ENCODE measurements around the gene NEXN.
A peak's percentile ranks its signal among the peaks of the same experiment; 100 is the strongest.
"Not testable (repeated sequence)": the region's sequence is repeated elsewhere in the genome, so short reads cannot be mapped to it uniquely, and the experiment has no call there.

Gene NEXN

GRCh38 chr1:77910116-77910515, 21.7 kb downstream of the NEXN start:
- Histone ChIP-seq H3K23ac (ENCODE audit: low read length) (no peak overlapping the region), H4K12ac (ENCODE audit: low read depth, low read length) (no peak overlapping the region), H2BK120ac (ENCODE audit: insufficient read depth, low read length, poor library complexity) (no peak overlapping the region), H3K9me3 (ENCODE audit: insufficient read depth, low read depth, low read length) (no peaks in the 10 kb centered on the region), H3K79me1 (ENCODE audit: low read length) (no peaks in the 10 kb centered on the region), H3K4me3 (ENCODE audit: low read depth, low read length) (no peak overlapping the region), H3K4me1 (ENCODE audit: control insufficient read depth in 1 of 2, insufficient read depth in 2 of 2, low read length in 2 of 2) (no peaks in the 10 kb centered on the region), H3K4ac (ENCODE audit: low read depth, low read length) (no peak overlapping the region), H4K8ac (ENCODE audit: low read depth, low read length) (no peak overlapping the region), H3K4me2 (ENCODE audit: low read length) (no peak overlapping the region), H2AFZ (ENCODE audit: insufficient read depth, low read length, poor library complexity) (no peak overlapping the region), H3K36me3 (ENCODE audit: control insufficient read depth in 1 of 2, insufficient read depth in 2 of 2, low read length in 2 of 2) (no peaks in the 10 kb centered on the region), H4K91ac (ENCODE audit: low read depth, low read length) (no peak overlapping the region), H2BK5ac (ENCODE audit: low read depth, low read length, poor library complexity) (no peak overlapping the region), H2AK5ac (ENCODE audit: low read length) (no peak overlapping the region), H3K79me2 (ENCODE audit: control insufficient read depth, insufficient read depth, low read length, poor library complexity) (no peaks in the 10 kb centered on the region), H3K9ac (ENCODE audit: low read length) (no peak overlapping the region), H3K27me3 (ENCODE audit: insufficient read depth, low read length) (no peaks in the 10 kb centered on the region), H3K18ac (ENCODE audit: low read length) (no peak overlapping the region), H2BK12ac (ENCODE audit: low read length) (no peak overlapping the region), H3K27ac (ENCODE audit: low read depth, low read length) (no peak overlapping the region), H3K14ac (ENCODE audit: low read length) (no peak overlapping the region)
- DNase-seq, result peak in 1 of 2 donors; percentile 50
- WGBS (ENCODE audit: extremely low coverage, insufficient coverage, insufficient read length), result no CpG with 5 or more reads among the region's 4 CpGs

DNA sequence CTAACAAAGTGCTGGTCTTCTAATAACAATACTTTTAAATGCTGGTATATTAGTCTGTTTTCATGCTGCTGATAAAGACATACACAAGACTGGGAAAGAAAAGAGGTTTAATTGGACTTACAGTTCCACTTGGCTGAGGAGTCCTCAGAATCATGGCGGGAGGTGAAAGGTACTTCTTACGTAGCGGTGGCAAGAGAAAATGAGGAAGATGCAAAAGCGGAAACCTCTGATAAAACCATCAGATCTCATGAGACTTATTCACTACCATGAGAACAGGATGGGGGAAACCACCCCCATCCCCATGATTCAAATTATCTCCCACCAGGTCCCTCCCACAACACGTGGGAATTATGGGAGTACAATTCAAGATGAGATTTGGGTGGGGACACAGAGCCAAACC, 30.5 kb downstream of the NEXN start:
- H2BK12ac ChIP-seq (ENCODE audit: low read length); H3K14ac ChIP-seq (ENCODE audit: low read length); H4K91ac ChIP-seq (ENCODE audit: low read depth, low read length); H3K36me3 ChIP-seq (ENCODE audit: control insufficient read depth in 1 of 2, insufficient read depth in 2 of 2, low read length in 2 of 2); H3K4me2 ChIP-seq (ENCODE audit: low read length); H3K18ac ChIP-seq (ENCODE audit: low read length); H2AFZ ChIP-seq (ENCODE audit: insufficient read depth, low read length, poor library complexity); H2BK120ac ChIP-seq (ENCODE audit: insufficient read depth, low read length, poor library complexity); H3K4me3 ChIP-seq (ENCODE audit: low read depth, low read length); H3K27ac ChIP-seq (ENCODE audit: low read depth, low read length); H4K8ac ChIP-seq (ENCODE audit: low read depth, low read length); H3K79me1 ChIP-seq (ENCODE audit: low read length); H3K79me2 ChIP-seq (ENCODE audit: control insufficient read depth, insufficient read depth, low read length, poor library complexity); H2AK5ac ChIP-seq (ENCODE audit: low read length); H3K27me3 ChIP-seq (ENCODE audit: insufficient read depth, low read length); H3K23ac ChIP-seq (ENCODE audit: low read length); H3K9me3 ChIP-seq (ENCODE audit: insufficient read depth, low read depth, low read length); H4K12ac ChIP-seq (ENCODE audit: low read depth, low read length); H3K4me1 ChIP-seq (ENCODE audit: control insufficient read depth in 1 of 2, insufficient read depth in 2 of 2, low read length in 2 of 2); DNase-seq; H2BK5ac ChIP-seq (ENCODE audit: low read depth, low read length, poor library complexity); H3K9ac ChIP-seq (ENCODE audit: low read length); H3K4ac ChIP-seq (ENCODE audit: low read depth, low read length): not testable (repeated sequence)
- WGBS (ENCODE audit: extremely low coverage, insufficient coverage, insufficient read length), result no CpG with 5 or more reads among the region's 5 CpGs

GRCh38 chr1:77925518-77925917, 37.1 kb downstream of the NEXN start:
- Histone ChIP-seq H3K27me3 (ENCODE audit: insufficient read depth, low read length) (no peaks in the 10 kb centered on the region), H2BK5ac (ENCODE audit: low read depth, low read length, poor library complexity) (no peak overlapping the region), H3K18ac (ENCODE audit: low read length) (no peak overlapping the region), H3K79me1 (ENCODE audit: low read length) (no peaks in the 10 kb centered on the region), H2AFZ (ENCODE audit: insufficient read depth, low read length, poor library complexity) (no peak overlapping the region), H4K12ac (ENCODE audit: low read depth, low read length) (no peak overlapping the region), H2AK5ac (ENCODE audit: low read length) (no peak overlapping the region), H4K91ac (ENCODE audit: low read depth, low read length) (no peak overlapping the region), H2BK120ac (ENCODE audit: insufficient read depth, low read length, poor library complexity) (no peak overlapping the region), H3K9me3 (ENCODE audit: insufficient read depth, low read depth, low read length) (peaks cover 1% of the 10 kb centered on the region), H4K8ac (ENCODE audit: low read depth, low read length) (no peak overlapping the region), H3K4me2 (ENCODE audit: low read length) (no peak overlapping the region), H3K14ac (ENCODE audit: low read length) (no peak overlapping the region), H3K4me3 (ENCODE audit: low read depth, low read length) (no peak overlapping the region), H3K23ac (ENCODE audit: low read length) (no peak overlapping the region), H3K4me1 (ENCODE audit: control insufficient read depth in 1 of 2, insufficient read depth in 2 of 2, low read length in 2 of 2) (no peaks in the 10 kb centered on the region), H3K4ac (ENCODE audit: low read depth, low read length) (no peak overlapping the region), H2BK12ac (ENCODE audit: low read length) (no peak overlapping the region), H3K9ac (ENCODE audit: low read length) (no peak overlapping the region), H3K36me3 (ENCODE audit: control insufficient read depth in 1 of 2, insufficient read depth in 2 of 2, low read length in 2 of 2) (peaks cover 6 to 7% of the 10 kb centered on the region in 2 experiments), H3K79me2 (ENCODE audit: control insufficient read depth, insufficient read depth, low read length, poor library complexity) (no peaks in the 10 kb centered on the region), H3K27ac (ENCODE audit: low read depth, low read length) (no peak overlapping the region)
- no peak for DNase-seq
- WGBS (ENCODE audit: extremely low coverage, insufficient coverage, insufficient read length), result no CpG with 5 or more reads among the region's 1 CpG

GRCh38 chr1:77925956-77926355, 37.5 kb downstream of the NEXN start:
- H3K4me2 ChIP-seq (ENCODE audit: low read length), result no peak overlapping the region
- no peak overlapping the region for H3K14ac ChIP-seq (ENCODE audit: low read length)
- H3K27ac ChIP-seq (ENCODE audit: low read depth, low read length), result no peak overlapping the region
- no peak for DNase-seq
- H4K12ac ChIP-seq (ENCODE audit: low read depth, low read length), result no peak overlapping the region
- H3K27me3 ChIP-seq (ENCODE audit: insufficient read depth, low read length), result no peaks in the 10 kb centered on the region
- no peak overlapping the region for H3K4me3 ChIP-seq (ENCODE audit: low read depth, low read length)
- no peaks in the 10 kb centered on the region for H3K79me1 ChIP-seq (ENCODE audit: low read length)
- no peak overlapping the region for H3K18ac ChIP-seq (ENCODE audit: low read length)
- WGBS (ENCODE audit: extremely low coverage, insufficient coverage, insufficient read length), result no CpG with 5 or more reads among the region's 2 CpGs
- no peaks in the 10 kb centered on the region for H3K4me1 ChIP-seq (ENCODE audit: control insufficient read depth in 1 of 2, insufficient read depth in 2 of 2, low read length in 2 of 2)
- H3K23ac ChIP-seq (ENCODE audit: low read length), result no peak overlapping the region
- no peak overlapping the region for H2BK12ac ChIP-seq (ENCODE audit: low read length)
- H2AFZ ChIP-seq (ENCODE audit: insufficient read depth, low read length, poor library complexity), result no peak overlapping the region
- no peak overlapping the region for H4K91ac ChIP-seq (ENCODE audit: low read depth, low read length)
- H3K36me3 ChIP-seq (ENCODE audit: control insufficient read depth in 1 of 2, insufficient read depth in 2 of 2, low read length in 2 of 2), result peaks cover 6 to 9% of the 10 kb centered on the region in 2 experiments
- H3K4ac ChIP-seq (ENCODE audit: low read depth, low read length), result no peak overlapping the region
- peaks cover 1% of the 10 kb centered on the region for H3K9me3 ChIP-seq (ENCODE audit: insufficient read depth, low read depth, low read length)
- H2BK120ac ChIP-seq (ENCODE audit: insufficient read depth, low read length, poor library complexity), result no peak overlapping the region
- no peaks in the 10 kb centered on the region for H3K79me2 ChIP-seq (ENCODE audit: control insufficient read depth, insufficient read depth, low read length, poor library complexity)
- no peak overlapping the region for H2AK5ac ChIP-seq (ENCODE audit: low read length)
- H2BK5ac ChIP-seq (ENCODE audit: low read depth, low read length, poor library complexity), result no peak overlapping the region
- no peak overlapping the region for H3K9ac ChIP-seq (ENCODE audit: low read length)
- no peak overlapping the region for H4K8ac ChIP-seq (ENCODE audit: low read depth, low read length)
